ENCODE measurements around the gene CAPG. TPM values are rescaled to one million over a fixed set of nuclear protein-coding genes. Genes with fewer than 3 reads are reported as not detected.

The CAPG gene
- total and polyA plus RNA-seq, 2 of the 4 experiments (the other 2 are of a cell fraction) = 79.9 to 98.3 TPM

GRCh38 chr2:85441864-85442263 is 31.7 kb upstream of the CAPG start:
- no peak overlapping the region for H2AK9ac ChIP-seq (replicated peaks; ENCODE audit: low read depth, low read length, poor library complexity)
- H4K8ac ChIP-seq (ENCODE audit: low read depth in 2 of 2, low read length in 2 of 2) = no peak overlapping the region
- H2BK20ac ChIP-seq (ENCODE audit: low read depth, low read length) = no peak overlapping the region
- DNase-seq (no peak), ATAC-seq (ENCODE audit: low read depth) (no peak)
- H4K91ac ChIP-seq (ENCODE audit: insufficient read depth, low read depth, low read length) = no peak overlapping the region
- no peak overlapping the region for H3K4me2 ChIP-seq (ENCODE audit: low read depth, low read length)
- no peak overlapping the region for H3K23ac ChIP-seq (ENCODE audit: low read depth, low read length)
- 83% methylated on average over 1 of the region's 4 CpGs; no CpG with 5 or more reads in 1 of the 2 experiments for WGBS, 2 experiments (ENCODE audit: extremely low coverage in 2 of 2, insufficient read length in 1 of 2)
- no peak overlapping the region for H3K18ac ChIP-seq (ENCODE audit: low read depth, low read length)
- H3K4me1 ChIP-seq (ENCODE audit: control insufficient read depth, insufficient read depth, low read length) = peaks cover 37% of the 10 kb centered on the region
- CTCF ChIA-PET = no interaction called here
- H4K20me1 ChIP-seq (ENCODE audit: insufficient read depth, low read length) = no peaks in the 10 kb centered on the region
- H2BK120ac ChIP-seq (ENCODE audit: low read depth, low read length) = no peak overlapping the region
- no peak overlapping the region for H3K4ac ChIP-seq (ENCODE audit: low read depth, low read length)
- H2BK5ac ChIP-seq (ENCODE audit: low read depth, low read length, poor library complexity, severe bottlenecking) = no peak overlapping the region
- H3K9ac ChIP-seq (ENCODE audit: low read depth, low read length) = no peak overlapping the region
- dilution Hi-C loops (cut with HindIII; ENCODE audit: low sequenced_read_pairs, unreplicated experiment) = no loop called here
- no peak overlapping the region for H3K56ac ChIP-seq (ENCODE audit: extremely low read depth, insufficient read depth, low read length)
- no peak overlapping the region for H2AK5ac ChIP-seq (ENCODE audit: low read depth, low read length)
- no peaks in the 10 kb centered on the region for H3K36me3 ChIP-seq (ENCODE audit: control insufficient read depth, insufficient read depth, low read length)
- intact Hi-C loops (cut with micrococcal nuclease) = no loop called here
- H4K5ac ChIP-seq (ENCODE audit: low read depth, low read length) = no peak overlapping the region
- POLR2A ChIA-PET (ENCODE audit: unreplicated experiment) = no interaction called here
- peaks cover 0 to 18% of the 10 kb centered on the region in 2 experiments; a peak in 1 of 4 replicates for H3K79me1 ChIP-seq (ENCODE audit: low read depth in 1 of 2, low read length in 2 of 2)
- TF ChIP-seq CEBPB (IDR thresholded peaks at IDR 0.05; ENCODE audit: low read depth, low read length) (no peak), RCOR1 (IDR thresholded peaks at IDR 0.05; ENCODE audit: insufficient replicate concordance, low read length) (no peak), MXI1 (IDR thresholded peaks at IDR 0.05; ENCODE audit: borderline replicate concordance, low read depth, low read length) (no peak), FOS (IDR thresholded peaks at IDR 0.05; ENCODE audit: low read depth, low read length) (no peak), CTCF (conservative IDR thresholded peaks at IDR 0.05; ENCODE audit: low read depth, low read length) (no peak), ELK1 (IDR thresholded peaks at IDR 0.05; ENCODE audit: borderline replicate concordance, low read depth, low read length) (no peak), CHD1 (IDR thresholded peaks at IDR 0.05; ENCODE audit: low read depth, low read length) (no peak), MAZ (IDR thresholded peaks at IDR 0.05; ENCODE audit: borderline replicate concordance, low read depth, low read length) (no peak), RAD21 (IDR thresholded peaks at IDR 0.05; ENCODE audit: low read length) (no peak), MAFK (IDR thresholded peaks at IDR 0.05; ENCODE audit: low read depth, low read length) (no peak), BHLHE40 (IDR thresholded peaks at IDR 0.05; ENCODE audit: low read depth, low read length) (no peak), POLR2A (IDR thresholded peaks at IDR 0.05; ENCODE audit: low read depth, low read length) (no peak), SMC3 (IDR thresholded peaks at IDR 0.05; ENCODE audit: low read depth, low read length) (no peak), RFX5 (IDR thresholded peaks at IDR 0.05; ENCODE audit: low read depth, low read length) (no peak), USF2 (IDR thresholded peaks at IDR 0.05; ENCODE audit: low read depth, low read length) (no peak), NFE2L2 (IDR thresholded peaks at IDR 0.05; ENCODE audit: low read depth, low read length) (no peak)
- peaks cover 39% of the 10 kb centered on the region for H3K9me1 ChIP-seq (ENCODE audit: insufficient read depth, low read length)
- no peaks in the 10 kb centered on the region for H3K9me3 ChIP-seq (ENCODE audit: control insufficient read depth, insufficient read depth, low read length)
- no peaks in the 10 kb centered on the region for H3K27me3 ChIP-seq (ENCODE audit: control insufficient read depth, insufficient read depth, low read length)
- in situ Hi-C loops (cut with MboI; ENCODE audit: low sequenced_read_pairs) = no loop called here
- H2AFZ ChIP-seq (replicated peaks; ENCODE audit: low read length, poor library complexity) = peak overlapping the region; percentile 53
- no peak overlapping the region for H3K27ac ChIP-seq (ENCODE audit: insufficient read depth, low read length)
- no TSS peak for BruUV-seq (replicated peaks)
- H2BK15ac ChIP-seq (ENCODE audit: low read depth, low read length) = no peak overlapping the region; the same call in 2 of the 3 replicates
- no peak overlapping the region for H3K14ac ChIP-seq (replicated peaks; ENCODE audit: low read depth, low read length)
- no peak overlapping the region for H3K4me3 ChIP-seq (ENCODE audit: insufficient read depth, low read depth, low read length)

Data from IMR-90 (cell line).